ENCODE data around the gene NPHP4.
A peak's percentile ranks its signal among the peaks of the same experiment; 100 is the strongest.

NPHP4 gene

GRCh38 chr1:6002714-6003501 lies 10.7 kb upstream of the NPHP4 start:
- ChIA-PET POLR2A (ENCODE audit: low non-redundant PET) (no interaction called here), CTCF (no interaction called here)
- no peak for TF ChIP-seq CTCF (conservative IDR thresholded peaks at IDR 0.05; ENCODE audit: low read depth)
- peak overlapping the region; percentile 40 for H3K27ac ChIP-seq
- no peak for DNase-seq (ENCODE audit: low spot score)

- TF ChIP-seq CTCF (conservative IDR thresholded peaks at IDR 0.05; ENCODE audit: low read depth): no peak
- ChIA-PET POLR2A (ENCODE audit: low non-redundant PET) (no interaction called here), CTCF (no interaction called here)
- DNase-seq (ENCODE audit: low spot score): peak; percentile 28
- H3K27ac ChIP-seq: peak overlapping the region; percentile 40
These were observed 9.9 kb upstream of the NPHP4 start for GRCh38 chr1:6001992-6002576.

- ChIA-PET CTCF (no interaction called here), POLR2A (ENCODE audit: low non-redundant PET) (no interaction called here)
- no peak for DNase-seq (ENCODE audit: low spot score)
- no peak overlapping the region for H3K27ac ChIP-seq
- TF ChIP-seq CTCF (conservative IDR thresholded peaks at IDR 0.05; ENCODE audit: low read depth): no peak
These were observed 8.4 kb upstream of the NPHP4 start for GRCh38 chr1:6000444-6001288.

- DNase-seq (ENCODE audit: low spot score): no peak
- no peak for TF ChIP-seq CTCF (conservative IDR thresholded peaks at IDR 0.05; ENCODE audit: low read depth)
- no peak overlapping the region for H3K27ac ChIP-seq
- ChIA-PET CTCF (no interaction called here), POLR2A (ENCODE audit: low non-redundant PET) (no interaction called here)
These were observed 7.7 kb upstream of the NPHP4 start for GRCh38 chr1:5999711-6000443.

- H3K27ac ChIP-seq: no peak overlapping the region; the same call in 1 of the 2 replicates
- no peak for TF ChIP-seq CTCF (conservative IDR thresholded peaks at IDR 0.05; ENCODE audit: low read depth)
- CTCF ChIA-PET: no interaction called here
- no peak for DNase-seq (ENCODE audit: low spot score)
- POLR2A ChIA-PET (ENCODE audit: low non-redundant PET): no interaction called here
These were observed 6.7 kb upstream of the NPHP4 start for GRCh38 chr1:5998906-5999301.

All from RWPE1 (cell line).